ENCODE results near the gene PIR.

Gene PIR

DNA sequence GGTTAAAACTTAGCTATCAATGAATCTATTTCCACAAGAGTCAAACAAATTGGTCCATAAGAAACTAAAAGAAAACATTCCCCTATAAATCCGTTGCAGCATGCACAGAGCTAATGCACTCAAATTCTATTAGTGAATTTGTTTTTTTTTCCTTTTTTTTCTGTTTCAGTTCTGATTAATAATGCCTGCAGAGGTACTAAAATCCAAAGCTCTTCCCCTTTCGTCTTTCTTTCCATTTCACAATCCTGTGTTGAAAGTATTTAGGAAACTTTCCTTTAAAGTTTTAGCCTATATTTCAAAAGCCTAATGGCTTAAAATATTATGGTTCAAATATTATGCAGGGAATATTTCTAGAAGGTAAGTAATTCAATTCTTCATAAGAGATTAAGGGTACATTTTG, 63.1 kb downstream of the PIR start:
- TF ChIP-seq, protein P1, sequence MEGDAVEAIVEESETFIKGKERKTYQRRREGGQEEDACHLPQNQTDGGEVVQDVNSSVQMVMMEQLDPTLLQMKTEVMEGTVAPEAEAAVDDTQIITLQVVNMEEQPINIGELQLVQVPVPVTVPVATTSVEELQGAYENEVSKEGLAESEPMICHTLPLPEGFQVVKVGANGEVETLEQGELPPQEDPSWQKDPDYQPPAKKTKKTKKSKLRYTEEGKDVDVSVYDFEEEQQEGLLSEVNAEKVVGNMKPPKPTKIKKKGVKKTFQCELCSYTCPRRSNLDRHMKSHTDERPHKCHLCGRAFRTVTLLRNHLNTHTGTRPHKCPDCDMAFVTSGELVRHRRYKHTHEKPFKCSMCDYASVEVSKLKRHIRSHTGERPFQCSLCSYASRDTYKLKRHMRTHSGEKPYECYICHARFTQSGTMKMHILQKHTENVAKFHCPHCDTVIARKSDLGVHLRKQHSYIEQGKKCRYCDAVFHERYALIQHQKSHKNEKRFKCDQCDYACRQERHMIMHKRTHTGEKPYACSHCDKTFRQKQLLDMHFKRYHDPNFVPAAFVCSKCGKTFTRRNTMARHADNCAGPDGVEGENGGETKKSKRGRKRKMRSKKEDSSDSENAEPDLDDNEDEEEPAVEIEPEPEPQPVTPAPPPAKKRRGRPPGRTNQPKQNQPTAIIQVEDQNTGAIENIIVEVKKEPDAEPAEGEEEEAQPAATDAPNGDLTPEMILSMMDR (IDR thresholded peaks at IDR 0.05; ENCODE audit: low read depth, low read length), result no peak
- no peak overlapping the region for H3K4me3 ChIP-seq (ENCODE audit: low read depth, low read length)

DNA sequence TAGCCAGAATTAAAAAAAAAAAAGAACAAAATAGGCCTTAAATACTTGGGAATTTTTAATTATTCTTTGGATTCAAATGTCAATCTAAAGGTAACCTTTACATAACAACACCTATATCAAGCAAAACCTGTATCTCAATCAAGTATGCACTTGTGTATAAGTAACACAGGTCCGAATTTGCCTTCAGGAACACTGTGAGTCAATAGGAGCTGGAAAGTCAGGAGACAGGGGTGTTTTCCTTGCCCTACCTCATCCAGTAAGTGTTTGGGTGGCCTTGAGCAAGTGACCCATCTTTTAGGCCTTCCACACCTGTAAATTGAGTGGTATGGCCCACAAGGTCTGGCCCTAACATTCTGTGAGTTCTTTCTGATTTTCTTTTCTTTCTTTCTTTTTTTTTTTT, 68.1 kb downstream of the PIR start:
- H3K4me3 ChIP-seq (ENCODE audit: low read depth, low read length), result no peak overlapping the region
- TF ChIP-seq, protein P1 (IDR thresholded peaks at IDR 0.05; ENCODE audit: low read depth, low read length), result no peak

DNA sequence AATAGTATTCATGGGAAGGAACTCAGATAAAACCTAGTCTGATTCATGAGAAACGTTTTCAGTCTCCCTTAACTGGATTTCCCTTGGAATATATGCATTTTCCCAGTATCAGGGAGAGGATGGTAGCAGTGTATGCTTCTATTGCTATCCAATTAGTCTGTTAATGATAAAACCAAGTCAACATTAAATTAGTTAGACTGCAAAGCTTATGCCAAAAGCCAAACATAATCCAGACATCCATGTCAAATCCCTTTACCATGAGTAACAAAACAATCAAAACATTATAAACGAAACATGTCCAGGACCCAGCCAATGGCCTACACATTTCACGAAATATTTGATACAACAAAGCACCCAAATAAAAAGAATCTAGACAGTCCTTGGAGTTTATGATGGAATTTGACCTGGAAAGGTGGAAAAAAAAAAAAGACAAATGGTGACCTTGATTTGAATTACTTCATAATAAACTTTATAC, 74.4 kb downstream of the PIR start:
- TF ChIP-seq, protein P1 (IDR thresholded peaks at IDR 0.05; ENCODE audit: low read depth, low read length), result no peak
- no peak overlapping the region for H3K4me3 ChIP-seq (ENCODE audit: low read depth, low read length)

DNA sequence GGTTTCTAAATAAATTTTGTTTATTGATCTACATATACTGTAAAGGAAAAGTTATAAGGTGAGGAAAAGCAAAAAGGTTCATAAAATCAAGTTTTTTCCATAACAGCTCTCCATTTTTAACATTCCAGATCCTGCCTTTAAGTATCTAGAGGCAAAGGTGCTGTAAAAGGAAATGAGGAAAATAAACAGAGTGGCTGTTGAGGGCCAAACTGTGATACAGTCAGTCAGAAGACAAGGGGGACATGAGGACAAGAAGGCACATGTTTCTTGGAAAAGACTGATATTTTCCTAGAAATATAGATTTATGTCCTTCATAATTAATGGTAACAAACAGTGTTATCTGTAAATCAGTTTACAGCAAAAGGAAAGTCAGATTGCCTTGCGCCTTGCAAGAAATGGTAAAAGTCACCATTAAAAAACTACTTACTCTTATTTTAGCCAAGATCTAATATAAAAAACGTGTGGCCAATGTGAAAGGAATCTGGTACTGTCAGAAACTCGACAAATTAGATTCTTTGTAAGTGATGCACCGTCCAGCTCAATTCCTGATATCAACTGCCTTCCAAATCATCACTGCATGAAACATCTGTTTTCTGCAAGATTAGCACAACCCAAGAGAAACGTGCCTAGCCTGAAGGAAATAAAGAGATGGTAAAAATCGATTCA, 75.0 kb downstream of the PIR start:
- TF ChIP-seq, protein P1 (IDR thresholded peaks at IDR 0.05; ENCODE audit: low read depth, low read length), result no peak
- no peak overlapping the region for H3K4me3 ChIP-seq (ENCODE audit: low read depth, low read length)

DNA sequence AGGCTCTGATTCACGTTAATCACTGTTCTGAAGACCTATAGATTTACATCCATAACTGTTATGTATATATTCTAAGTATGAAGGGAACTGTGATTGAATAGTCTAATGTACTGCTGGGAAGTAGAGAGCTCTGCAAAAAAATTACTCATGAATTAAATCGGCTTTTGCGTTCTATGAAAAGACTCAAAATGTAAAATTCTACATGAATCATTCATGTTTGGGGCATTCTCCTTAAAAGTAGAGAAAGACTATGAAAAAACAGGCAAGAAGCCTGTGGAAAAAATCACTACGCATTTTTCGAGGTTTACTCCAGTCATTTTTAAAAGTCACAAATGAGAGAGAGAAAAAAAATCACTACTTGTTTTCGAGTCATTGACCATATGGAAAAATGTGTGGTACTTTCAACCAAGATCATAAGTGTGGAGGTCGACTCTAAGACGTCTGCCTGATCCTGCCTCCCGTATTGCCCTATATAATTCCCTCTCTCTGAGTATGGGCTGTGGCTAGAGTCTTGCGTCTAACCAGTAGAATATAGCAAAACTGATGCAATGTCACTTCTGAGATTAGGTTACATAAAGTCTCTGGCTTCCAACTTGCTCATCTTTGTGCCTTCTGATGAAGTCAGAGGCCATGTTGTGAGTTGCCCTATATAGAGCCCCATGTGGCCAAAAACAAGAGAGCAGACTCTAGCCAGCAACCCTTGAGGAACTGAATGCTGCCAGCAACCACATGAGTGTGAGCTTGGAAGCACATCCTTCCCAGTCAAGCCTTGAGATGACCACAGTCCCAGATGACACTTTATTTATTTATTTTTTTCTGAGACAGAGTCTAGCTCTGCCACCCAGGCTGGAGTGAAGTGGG, 76.8 kb downstream of the PIR start:
- TF ChIP-seq, protein P1 (IDR thresholded peaks at IDR 0.05; ENCODE audit: low read depth, low read length), result no peak
- H3K4me3 ChIP-seq (ENCODE audit: low read depth, low read length), result no peak overlapping the region

DNA sequence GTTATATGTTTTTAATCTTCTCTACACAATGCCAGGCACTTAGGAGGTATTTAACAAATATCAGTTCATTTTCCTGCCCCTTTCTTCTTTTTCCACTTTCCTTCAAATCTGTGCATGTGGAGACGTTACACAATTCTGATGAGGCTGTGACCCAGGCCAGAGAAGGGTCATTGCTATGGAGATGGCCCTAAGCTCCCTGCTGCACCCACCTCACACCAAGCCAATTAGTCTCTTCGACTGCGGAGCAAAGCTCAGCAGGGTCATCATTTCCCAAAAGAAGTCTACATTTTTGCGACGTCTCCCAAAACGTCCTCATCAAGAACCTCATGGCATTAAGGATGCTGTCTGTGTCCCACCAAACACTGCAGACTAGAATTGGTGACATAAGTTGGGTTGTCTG, 80.0 kb downstream of the PIR start:
- TF ChIP-seq, protein P1 (IDR thresholded peaks at IDR 0.05; ENCODE audit: low read depth, low read length), result no peak
- no peak overlapping the region for H3K4me3 ChIP-seq (ENCODE audit: low read depth, low read length)

DNA sequence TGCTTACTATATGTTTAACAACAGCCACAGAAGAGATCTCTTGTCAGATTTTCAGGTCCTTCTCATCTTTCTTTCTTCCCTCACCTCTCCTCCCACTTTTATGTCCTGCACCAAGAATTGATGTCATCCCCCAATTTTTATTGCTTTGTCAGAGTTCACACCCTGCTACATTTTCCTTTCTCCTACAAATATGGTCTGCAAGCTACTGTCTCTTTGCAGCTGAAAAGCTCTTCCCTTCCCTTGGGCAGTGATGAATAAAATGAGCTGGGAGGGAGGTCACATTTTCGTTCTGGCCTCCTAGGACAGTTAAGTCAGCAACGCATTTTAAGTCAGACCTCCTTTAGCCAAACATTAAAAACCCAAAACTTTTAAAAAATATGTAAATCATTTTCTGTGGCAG, 82.2 kb downstream of the PIR start:
- TF ChIP-seq, protein P1 (IDR thresholded peaks at IDR 0.05; ENCODE audit: low read depth, low read length), result no peak
- no peak overlapping the region for H3K4me3 ChIP-seq (ENCODE audit: low read depth, low read length)
